Endometrial microvascular endothelial cells (primary cell): ENCODE results near the gene PLEKHO1. TPM values are rescaled to one million over a fixed set of nuclear protein-coding genes. Genes with fewer than 3 reads are reported as not detected.

Source experiments
- in situ Hi-C: cut with HindIII; loops from 2 replicates; pipeline ENCODE4 v1.10.0; 2017; ENCODE audit warnings: low sequenced_read_pairs, low pct_unique_long_range_greater_than_20kb; ENCODE audit errors: inconsistent ontology term
- total RNA-seq: library from RNA; depleted of rRNA; stranded (reverse); fragments of >200 nt; gene quantifications from one replicate; pipeline ENCODE4 v1.2.3, GENCODE V29; 2015; ENCODE audit errors: inconsistent ontology term

The PLEKHO1 gene
- total RNA-seq, 1 donor from 2014 or later, result 45.3 TPM

GRCh38 chr1:150146849-150147542 is 2.7 kb upstream of the PLEKHO1 start:
- in situ Hi-C loops, result no loop called here

GRCh38 chr1:150148837-150149270 is 862 bp upstream of the PLEKHO1 start:
- in situ Hi-C loops, result no loop called here

GRCh38 chr1:150150133-150151021 is 661 bp downstream of the PLEKHO1 start:
- in situ Hi-C loops, result loop anchor here (25.0 kb wide), 1 partner anchor 88 kb away; the partner anchor contains the start of gene VPS45

- in situ Hi-C loops, result loop anchor here (25.0 kb wide), 1 partner anchor 89 kb away; the partner anchor contains the start of gene VPS45
These were observed 1.8 kb downstream of the PLEKHO1 start for GRCh38 chr1:150151291-150152181.

GRCh38 chr1:150152182-150152536 is 2.4 kb downstream of the PLEKHO1 start:
- in situ Hi-C loops, result loop anchor here (25.0 kb wide), 1 partner anchor 90 kb away; the partner anchor contains the start of gene VPS45

GRCh38 chr1:150152772-150153456 is 3.2 kb downstream of the PLEKHO1 start:
- in situ Hi-C loops, result loop anchor here (25.0 kb wide), 1 partner anchor 91 kb away; the partner anchor contains the start of gene VPS45

GRCh38 chr1:150154143-150154542 is 4.4 kb downstream of the PLEKHO1 start:
- in situ Hi-C loops, result loop anchor here (25.0 kb wide), 1 partner anchor 92 kb away; the partner anchor contains the start of gene VPS45

GRCh38 chr1:150155413-150156071 is 5.8 kb downstream of the PLEKHO1 start:
- in situ Hi-C loops, result loop anchor here (25.0 kb wide), 1 partner anchor 93 kb away; the partner anchor contains the start of gene VPS45

GRCh38 chr1:150156868-150157603 is 7.3 kb downstream of the PLEKHO1 start:
- in situ Hi-C loops, result loop anchor here (25.0 kb wide), 1 partner anchor 95 kb away; the partner anchor contains the start of gene VPS45

- in situ Hi-C loops, result loop anchor here (25.0 kb wide), 1 partner anchor 97 kb away; the partner anchor contains the start of gene VPS45
These were observed 9.8 kb downstream of the PLEKHO1 start for GRCh38 chr1:150159550-150159949.

GRCh38 chr1:150160964-150161621 is 11.4 kb downstream of the PLEKHO1 start:
- in situ Hi-C loops, result loop anchor here (25.0 kb wide), 1 partner anchor 99 kb away; the partner anchor contains the start of gene VPS45

- in situ Hi-C loops, result loop anchor here (25.0 kb wide), 1 partner anchor 100 kb away; the partner anchor contains the start of gene VPS45
These were observed 12.2 kb downstream of the PLEKHO1 start for GRCh38 chr1:150161747-150162581.

- in situ Hi-C loops, result loop anchor here (25.0 kb wide), 1 partner anchor 100 kb away; the partner anchor contains the start of gene VPS45
These were observed 12.8 kb downstream of the PLEKHO1 start for GRCh38 chr1:150162582-150162861.

- in situ Hi-C loops, result loop anchor here (25.0 kb wide), 1 partner anchor 101 kb away; the partner anchor contains the start of gene VPS45
These were observed 13.4 kb downstream of the PLEKHO1 start for GRCh38 chr1:150162862-150163706.
